EH (cell line): ENCODE results near the gene ZNF638.

Experiments
- DNase-seq: peaks from one replicate; pipeline ENCODE4 v3.0.0-alpha.2; 2015; ENCODE audit warnings: low read depth

ZNF638 gene

DNA sequence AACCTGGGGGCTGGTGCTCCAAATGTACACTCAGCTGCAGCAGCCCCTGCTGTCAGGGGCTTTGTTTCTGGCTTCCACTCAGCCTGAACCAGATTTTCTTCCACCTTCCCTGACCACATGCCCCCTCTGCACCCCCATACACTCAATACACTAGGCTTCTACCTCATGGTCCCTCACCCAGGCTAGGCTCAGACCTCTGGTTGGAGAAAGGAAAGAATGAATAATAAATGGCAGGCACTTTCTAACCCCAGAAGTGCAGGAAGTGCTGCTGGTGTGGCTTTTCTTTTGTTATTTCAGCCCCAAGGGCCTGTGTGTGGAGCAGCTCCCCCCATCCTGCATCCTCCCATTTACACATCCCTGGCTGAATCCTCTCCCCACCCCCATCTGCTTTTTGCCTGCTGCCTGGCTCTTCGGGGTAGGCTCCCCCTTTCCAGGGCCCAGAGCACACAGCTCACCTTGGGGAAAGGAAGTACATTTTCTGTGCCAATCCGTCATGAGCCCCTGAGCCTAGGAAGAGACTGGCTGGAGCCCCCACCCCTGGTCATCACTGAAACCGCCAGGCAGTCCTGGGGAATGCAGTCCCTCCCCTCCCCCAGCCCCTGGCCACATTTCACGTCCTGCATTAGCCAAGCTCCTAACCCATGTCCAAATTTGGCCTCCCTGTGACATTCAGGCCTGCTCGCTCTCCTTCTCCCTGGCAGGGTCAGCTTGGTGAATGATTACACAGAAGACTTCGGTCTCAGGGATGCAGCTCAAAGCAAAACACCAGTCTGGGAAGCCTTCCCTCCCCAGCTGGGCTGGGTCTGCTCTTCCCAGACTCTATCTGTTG is 124.4 kb downstream of the ZNF638 start:
- DNase-seq = peak; percentile 86

DNA sequence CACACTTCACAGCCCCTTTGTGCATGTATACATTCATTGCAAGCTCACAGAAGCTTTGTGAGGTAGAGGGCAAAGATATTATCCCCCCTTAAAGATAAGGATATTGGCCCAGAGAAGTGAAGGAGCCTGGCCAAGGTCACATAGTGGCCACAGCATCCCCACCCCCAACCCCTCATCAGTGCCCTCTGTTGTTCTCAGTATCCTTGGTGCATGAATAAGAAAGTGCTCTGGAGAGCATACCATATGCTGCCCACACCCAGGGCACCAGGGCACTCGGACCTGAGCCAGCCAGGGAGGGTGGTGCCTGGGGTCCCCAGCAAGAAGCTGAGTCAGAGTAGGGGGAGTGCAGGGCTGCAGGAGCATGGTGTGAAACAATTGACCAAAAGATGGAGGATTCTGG is 125.0 kb downstream of the ZNF638 start:
- DNase-seq = no peak

DNA sequence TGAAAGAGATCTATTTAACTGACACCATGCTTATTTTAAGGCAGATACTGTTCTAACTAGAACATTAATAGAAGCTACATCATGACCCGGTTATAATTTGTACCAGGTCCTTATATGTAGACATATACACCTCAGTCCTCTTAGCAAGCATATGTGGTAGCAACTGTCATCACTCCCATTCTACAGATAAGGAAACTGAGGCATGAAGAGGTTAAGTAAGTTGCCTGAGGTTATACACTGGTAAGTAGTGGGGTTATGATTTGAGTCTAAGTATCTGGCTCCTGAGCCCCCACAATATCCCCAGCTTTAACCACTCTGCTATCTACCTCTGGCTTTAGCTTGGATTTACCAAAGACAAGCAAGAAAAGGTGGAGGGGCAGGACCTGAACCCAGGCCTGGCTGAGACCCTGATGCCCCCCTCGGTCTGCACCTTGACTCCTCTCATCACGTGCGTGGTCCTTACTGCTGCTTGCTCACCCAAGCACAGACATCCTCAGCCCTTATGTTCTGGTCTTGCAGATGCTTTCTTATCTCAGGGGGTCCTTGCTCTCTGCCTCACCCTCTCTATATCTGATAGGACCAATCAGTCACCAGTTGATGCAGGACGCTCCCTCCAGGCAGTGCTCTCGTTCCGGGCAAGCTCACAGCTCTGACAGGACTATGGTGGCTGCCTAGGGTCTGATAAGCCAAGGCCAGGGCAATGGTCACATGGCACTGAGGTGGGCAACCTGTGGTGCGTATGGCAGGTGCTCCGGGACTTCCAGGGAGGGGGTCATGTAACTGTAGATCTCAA is 125.7 kb downstream of the ZNF638 start:
- no peak for DNase-seq

DNA sequence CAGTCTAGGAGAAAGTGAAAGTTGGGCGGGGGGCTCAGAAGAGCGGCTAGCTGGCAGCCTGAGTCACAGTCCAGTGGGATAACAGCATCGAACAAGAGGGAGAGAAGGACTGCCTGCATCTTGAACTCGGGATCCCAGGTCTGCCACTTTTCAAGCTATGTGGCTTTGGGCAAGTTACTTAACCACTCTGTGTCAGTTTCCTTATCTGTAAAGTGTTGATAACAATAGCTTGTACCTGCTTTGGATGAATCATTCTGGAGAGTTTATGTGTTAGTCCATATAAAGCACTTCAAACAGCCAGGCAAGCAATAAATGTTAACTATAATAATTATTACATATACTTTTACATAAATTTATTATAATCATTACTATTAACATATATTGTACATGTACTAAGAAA is 126.3 kb downstream of the ZNF638 start:
- no peak for DNase-seq

DNA sequence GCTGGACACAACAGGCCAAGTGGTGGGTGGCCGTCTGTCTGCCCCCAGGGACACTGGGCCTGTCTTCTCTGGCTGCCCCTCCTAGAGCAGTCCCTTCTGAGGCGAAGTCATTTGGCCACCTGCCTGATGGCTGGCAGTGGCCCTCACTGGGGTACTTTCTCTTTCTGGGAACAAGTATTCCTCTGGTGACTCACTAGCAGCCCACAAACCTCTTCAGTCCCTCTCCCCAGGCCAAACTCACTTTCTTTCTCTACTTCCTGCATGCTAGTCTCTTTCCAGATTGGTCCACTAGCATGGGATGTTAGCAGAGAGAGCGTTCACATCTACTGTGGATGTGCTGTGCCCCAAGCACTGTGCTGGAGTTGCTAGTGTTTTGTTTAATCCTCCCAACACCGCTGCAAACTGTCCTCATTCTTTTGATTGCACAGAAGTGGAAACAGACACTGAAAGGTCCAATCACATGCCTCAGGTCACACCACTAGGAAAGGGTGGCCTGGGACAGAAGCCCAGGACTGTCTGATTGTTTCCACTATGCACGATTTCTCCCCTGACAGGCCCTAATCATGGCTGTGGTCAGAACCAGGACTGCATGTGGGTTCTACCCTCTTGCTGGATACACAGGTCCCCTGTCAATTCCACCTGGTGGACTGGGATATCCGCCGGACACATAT is 127.0 kb downstream of the ZNF638 start:
- peak; percentile 81 for DNase-seq

DNA sequence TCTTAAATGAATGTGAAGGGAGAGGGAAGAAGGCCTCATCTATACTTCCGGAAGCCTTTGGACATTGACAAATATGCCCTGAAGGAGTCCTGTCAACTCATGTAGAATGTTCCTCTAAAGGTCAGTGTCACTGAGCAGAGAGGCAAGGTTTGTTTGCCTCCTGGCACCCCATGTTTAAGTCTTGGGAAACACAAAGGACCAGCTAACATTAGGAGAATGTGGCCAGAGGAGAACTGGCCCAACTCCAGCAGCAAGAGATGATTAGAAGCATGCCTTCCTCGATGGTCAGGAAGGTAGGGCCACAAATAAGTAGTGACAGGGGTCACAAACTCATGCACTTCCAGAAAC is 127.5 kb downstream of the ZNF638 start:
- no peak for DNase-seq

DNA sequence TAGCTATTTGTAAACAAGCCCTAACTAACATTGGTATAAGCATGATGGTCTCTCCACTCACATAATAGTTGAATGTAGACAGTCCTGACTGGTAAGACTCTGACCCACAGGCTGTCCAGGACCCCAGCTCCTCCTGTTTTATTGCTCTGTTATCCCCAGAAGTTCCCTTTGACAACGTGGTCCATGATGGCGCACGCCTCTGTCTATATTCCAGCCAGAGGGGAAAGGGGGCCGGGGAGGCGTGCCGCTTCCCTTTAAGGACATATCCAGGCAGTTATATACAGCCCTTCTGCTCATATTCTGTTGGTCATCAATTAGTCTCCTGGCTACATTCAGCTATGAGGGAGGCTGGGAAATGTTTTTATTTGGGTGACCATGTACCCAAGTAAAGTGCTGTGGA is 128.5 kb downstream of the ZNF638 start:
- DNase-seq = no peak

DNA sequence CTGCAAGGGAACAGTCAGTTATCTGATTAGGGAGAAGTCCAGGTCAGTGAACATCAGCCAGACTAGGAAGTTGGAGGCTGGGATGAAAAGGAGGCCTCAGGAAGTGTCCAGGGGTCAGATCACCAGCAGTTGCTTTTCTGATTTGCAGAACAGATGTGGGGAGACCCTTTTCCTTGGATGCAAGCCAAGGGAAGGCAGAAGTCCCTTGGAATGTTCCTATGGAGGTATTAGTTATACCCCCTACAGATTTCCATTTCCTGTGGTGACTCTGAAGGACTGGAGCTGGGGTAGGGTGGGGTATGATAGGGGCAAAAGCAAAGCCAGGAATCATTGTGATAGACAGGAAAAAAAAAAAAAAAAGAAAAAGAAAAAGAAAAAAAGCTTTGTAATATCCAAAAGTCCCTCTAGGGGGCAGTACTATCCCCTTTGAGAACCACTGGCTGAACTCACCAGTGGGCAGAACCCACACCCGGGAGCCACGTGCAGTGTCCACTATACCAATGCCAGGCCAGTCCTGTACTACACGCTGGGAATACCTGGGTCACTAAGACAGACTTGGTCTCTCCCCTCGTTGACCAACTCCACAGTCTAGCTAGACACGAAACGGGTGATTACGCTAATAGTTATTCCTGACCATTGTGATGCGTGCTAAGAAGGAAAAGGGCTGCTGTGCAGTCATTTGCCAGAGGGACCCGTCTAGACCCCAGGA is 129.2 kb downstream of the ZNF638 start:
- DNase-seq = peak; percentile 45

DNA sequence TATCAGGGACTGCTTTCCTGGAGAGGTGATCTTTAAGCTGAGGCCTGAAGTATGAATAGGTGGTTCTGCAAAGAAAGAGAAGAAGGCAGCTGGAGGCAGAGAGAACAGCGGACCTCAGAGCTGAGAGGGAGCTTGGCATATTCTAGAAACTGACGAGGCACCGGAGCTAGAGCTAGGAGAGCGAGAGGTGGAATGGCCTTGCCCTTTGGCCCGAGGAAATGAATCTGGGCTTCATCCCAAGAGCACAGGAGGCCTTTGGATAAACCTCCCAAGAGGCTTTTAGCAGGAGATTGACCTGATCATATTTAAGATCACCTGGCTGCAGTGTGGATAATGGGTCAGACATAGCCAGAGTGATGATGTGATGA is 129.7 kb downstream of the ZNF638 start:
- no peak for DNase-seq

DNA sequence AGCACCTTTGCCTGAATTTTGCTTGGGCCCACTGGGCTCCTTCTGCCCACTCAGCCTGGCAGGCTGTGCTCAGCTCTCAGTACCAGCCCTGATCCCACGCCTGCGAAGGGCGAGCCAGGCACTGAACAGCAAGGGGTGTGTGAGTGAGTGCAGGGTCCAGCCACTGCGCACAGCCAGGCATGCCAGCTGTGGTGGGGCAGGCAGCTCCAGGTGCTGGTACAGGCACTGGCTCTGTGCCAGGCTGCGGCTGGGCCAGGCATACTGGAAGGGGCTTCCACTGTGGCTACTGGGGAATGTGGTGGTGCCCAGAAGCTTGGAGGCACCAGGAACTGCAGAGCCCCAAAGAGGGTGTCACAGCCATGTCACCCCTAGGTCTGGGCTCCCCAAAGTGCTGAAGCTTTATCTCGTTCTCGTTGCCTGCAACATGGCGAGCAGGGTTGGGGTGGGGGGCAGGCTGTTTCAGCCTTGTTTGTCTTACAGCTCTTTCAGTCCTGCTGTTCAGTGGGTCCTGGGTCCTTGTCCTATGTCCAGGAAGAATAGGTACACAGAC is 130.5 kb downstream of the ZNF638 start:
- DNase-seq = no peak

DNA sequence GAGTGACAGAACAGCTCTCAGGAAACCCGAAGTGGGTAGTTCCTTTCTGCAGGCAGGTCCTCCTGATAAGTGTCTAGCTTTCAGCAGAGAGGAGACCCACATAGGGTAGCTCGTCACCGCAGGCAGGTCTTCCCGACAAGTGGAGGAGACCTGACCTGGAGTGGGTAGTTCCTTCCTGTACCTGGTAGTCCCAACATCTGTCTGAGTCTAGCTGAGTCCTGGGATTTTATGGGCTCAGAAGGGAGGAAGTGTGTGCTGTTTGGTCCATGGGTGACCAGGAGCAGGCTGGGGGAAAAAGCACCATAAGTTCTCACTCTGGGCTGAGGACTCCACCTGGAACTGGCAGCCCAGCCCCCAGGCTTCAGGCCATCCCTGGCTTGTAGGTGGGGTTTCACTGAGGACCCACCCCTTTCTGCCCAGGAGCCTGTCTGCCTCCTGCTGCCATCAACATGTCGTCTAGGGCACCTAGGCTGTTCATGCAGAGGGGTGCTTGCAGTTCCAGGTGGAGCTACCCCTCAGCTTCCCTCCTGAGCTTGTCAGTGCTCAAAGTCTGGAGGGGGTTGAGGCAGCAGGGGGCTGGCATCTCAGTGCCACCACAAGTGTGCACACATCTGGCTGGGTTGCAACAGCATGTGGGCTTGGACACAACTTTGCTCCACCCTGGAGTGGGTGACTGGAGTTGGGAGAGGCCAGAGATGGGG is 131.2 kb downstream of the ZNF638 start:
- DNase-seq = no peak

DNA sequence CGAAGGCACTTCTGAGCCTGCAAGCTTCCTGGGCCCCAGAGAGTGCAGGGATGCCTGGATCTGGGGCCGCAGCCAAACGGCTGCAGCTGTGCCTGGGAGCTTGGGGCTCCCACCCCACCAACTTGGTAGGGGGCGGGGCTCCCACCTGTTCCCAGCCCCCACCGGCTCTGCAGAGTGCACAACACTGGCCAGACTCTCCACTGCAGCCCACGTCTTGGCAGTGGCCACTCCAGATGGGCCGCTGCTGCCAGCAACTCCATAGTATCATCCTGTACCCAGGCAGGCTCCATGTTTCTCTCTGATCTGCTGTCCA is 131.7 kb downstream of the ZNF638 start:
- no peak for DNase-seq

DNA sequence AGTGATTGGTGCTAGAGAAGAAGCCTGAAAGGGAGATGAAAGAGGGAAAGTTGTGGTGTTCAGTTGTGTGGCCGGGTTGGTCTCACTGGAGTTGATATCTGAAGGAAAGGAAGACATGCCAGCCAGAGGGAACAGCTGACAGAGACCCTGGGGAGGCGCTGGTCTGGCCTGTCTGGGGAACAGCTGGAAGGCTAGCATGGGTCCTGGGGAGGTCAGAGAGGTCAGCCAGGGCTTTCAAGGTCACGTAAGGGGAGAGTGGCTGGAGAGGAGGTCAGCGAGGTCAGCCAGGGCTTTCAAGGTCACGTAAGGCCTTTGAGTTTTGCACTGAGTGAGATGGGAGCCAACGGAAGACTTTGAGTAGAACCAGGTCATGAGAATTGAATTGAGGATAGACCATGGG is 132.8 kb downstream of the ZNF638 start:
- DNase-seq = no peak

DNA sequence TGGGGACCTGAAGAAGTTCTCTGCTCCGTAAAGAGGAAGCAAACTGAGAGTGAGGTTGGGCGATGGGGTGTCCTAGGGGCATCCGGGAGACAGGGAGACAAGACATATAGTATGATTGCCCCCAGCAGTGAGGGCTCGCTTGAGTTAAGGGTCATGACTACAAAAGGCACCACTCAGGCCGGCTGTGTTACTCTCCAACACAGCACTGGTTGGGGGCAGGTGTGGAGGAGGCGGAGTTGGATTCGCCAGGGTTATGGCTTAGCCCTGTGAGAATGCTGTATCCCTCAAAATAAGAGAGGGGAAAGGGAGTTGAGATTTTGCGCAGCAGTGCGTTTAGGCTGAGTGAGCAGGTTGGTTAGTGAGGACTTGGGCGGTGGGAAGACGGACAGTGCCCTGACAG is 133.8 kb downstream of the ZNF638 start:
- DNase-seq = no peak

DNA sequence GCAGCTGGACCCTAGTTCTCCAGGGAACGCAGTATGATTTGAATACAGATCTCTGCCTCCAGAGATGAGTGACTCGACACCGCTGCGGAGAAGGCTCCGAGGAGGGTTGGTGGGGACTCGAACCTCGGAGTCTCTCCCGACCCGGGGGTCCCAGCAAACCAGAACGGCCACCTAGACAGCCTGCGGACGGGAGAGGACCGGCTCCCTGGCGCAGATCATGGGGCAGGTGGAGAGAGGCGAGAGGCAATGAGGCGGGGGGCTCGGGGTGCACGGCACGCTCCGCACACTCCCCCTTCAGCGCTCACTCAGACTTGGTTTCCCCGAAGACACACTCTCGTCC is 134.3 kb downstream of the ZNF638 start:
- DNase-seq = no peak

DNA sequence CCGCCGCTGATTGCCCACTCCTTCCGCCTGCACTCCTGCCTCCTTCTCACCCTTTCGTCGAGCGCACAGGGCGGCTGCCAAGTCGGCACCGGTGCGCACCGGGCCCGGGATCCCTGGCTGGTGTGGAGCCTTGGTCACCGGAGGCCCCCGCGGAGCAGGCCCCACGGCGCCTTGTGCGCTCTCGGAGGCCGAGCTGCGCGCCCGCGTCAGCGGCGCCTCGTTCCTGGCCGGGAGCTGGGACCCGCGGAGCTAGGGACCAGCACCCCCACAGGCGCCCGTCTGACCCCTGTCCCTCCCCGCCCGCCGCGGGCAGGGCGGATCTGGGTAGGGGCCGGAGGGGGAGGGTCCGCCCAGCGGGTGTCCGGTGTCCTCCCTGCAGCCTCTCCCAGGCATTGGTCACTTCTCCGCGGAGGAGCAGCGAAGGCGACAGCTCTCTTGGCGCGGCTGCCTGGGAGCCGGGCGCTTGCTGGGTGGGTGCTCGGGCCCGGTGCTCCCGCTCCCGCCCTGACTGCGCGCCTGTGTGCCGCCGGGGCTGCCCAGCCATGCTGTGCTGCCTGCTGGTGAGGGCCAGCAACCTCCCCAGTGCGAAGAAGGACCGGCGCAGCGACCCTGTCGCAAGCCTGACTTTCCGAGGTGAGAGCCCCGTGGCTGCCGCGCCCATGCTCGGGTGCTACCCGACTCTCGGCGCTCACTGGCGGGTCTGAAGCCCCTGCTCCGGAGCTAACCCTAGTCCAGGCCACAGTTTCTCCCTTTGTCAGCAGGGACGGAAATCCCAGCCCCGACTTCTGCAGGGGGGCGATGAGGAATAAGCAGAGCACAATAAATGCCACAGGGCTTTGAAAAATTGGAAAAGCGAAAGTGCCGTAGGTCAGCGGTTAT is 135.0 kb downstream of the ZNF638 start:
- DNase-seq = peak; percentile 59

DNA sequence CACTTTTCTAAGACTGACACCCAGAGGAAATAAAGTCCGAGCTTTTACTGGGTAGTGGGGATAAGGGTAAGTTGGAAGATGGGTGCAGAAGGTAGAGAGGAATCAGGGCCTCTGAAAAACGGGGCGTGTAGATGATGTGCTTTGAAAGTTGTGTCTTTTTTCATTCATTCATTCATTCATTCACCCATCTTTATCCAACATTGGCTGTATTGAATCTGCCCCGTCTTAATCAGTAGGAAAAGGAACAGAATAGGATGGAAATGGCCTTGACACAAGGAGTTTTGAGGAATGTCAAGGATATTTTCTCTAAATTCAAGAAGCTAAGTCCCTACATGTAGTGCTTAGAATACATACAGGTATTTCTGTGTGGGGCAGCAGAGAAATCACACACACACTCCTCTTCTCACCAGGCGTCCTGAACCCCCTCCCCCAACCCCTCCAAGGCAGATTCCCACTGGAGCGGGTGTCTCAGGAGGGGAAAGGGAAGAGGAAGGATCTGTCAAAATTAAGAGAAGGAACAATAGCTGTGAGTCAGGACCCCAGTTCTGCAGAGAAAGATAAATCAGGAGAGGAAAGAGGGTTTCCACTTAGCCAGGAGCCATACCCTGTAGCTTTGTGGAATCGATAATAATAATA is 135.7 kb downstream of the ZNF638 start:
- no peak for DNase-seq

DNA sequence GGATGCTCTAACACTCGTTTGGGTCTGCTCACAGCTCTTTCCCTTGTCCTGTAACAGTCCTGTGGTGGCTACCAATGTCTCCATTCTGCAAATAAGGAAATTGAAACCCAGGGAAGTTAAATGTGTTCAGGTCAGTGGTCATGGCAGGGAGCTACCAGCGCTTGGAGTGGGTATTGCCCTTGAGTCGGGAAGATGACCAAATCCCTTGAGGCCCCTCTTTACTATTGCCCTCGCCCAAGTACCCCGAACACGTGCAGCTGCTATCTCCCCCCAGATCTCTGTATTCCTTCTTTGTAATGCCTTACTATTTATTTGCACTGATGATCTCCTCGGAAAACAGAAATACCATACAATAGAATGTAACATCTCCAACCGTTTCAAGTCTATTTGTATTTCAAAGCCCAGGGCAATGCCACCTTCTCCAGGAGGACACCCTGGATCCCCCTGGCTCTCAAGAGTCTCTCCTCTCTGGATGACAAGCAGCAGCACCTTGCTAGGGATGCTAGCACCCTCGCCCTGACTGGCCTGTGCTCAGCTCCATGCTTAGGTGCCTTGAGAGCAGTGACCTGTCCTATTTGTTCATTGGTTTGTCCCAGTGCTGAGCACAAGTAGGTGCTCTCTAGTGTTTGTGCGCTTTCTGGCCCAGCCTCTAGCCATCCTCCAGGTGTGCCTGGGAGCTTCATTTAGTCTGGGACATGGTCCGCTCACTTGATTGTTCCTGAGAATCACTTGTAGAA is 136.9 kb downstream of the ZNF638 start:
- DNase-seq = no peak
